HepG2 (cell line): Measurements from ENCODE around the gene COPS8. TPM values are rescaled to one million over a fixed set of nuclear protein-coding genes. Genes with fewer than 3 reads are reported as not detected.

ENCODE experiments used
- ATAC-seq: fragments of 200-7000 bp; cut with Tn5 transposase; 3 replicates; pipeline ENCODE4 v1.9.1; 2020; ENCODE audit warnings: mild to moderate bottlenecking, moderate library complexity
- BruUV-seq: library from RNA; stranded (reverse); fragments of 400-500 nt; replicated peaks from 2 replicates; lab custom pipeline; 2021; lab: Mats Ljungman, UMichigan
- CTCF ChIA-PET: fragments of 300-600 bp; formaldehyde crosslinking; extraction: SDS; loops from one replicate; lab custom pipeline; 2021; ENCODE audit warnings: low total read pairs, inconsistent platforms, low intra/inter-chr PET ratio; lab: Yijun Ruan, JAX
- POLR2A ChIA-PET: fragments of 350-600 bp; sonication (Branson Sonifier 250); formaldehyde crosslinking; loops from one replicate; lab custom pipeline; 2020; ENCODE audit warnings: antibody characterized with exemption, inconsistent platforms; lab: Yijun Ruan, JAX
- DNase-seq: peaks from one replicate; pipeline ENCODE4 v3.0.0-alpha.2; 2015; ENCODE audit warnings: low spot score
- FAIRE-seq: peaks from 3 replicates; lab custom pipeline; 2011; peaks lifted over from hg19 to GRCh38; lab: Jason Lieb, UNC
- H2AFZ ChIP-seq: one replicate; pipeline ENCODE4 v1.6.1; 2011; ENCODE audit warnings: low read length, inconsistent platforms
- H3K27ac ChIP-seq: fragments of 300-600 bp; 3 replicates; pipeline ENCODE4 v1.8.0; 2011; ENCODE audit warnings: mixed run types, mild to moderate bottlenecking, mixed read lengths, low read length, inconsistent platforms; ENCODE audit not compliant: insufficient read depth; ENCODE audit errors: extremely low read length
- H3K27me3 ChIP-seq, 2 experiments: fragments of 200-600 bp in 1 of 2; 2 replicates in 1 of 2; 3 replicates in 1 of 2; pipeline versions ENCODE4 v1.6.0 to v1.8.0; 2011; ENCODE audit warnings: low read length in 2 of 2, mild to moderate bottlenecking in 2 of 2, moderate library complexity in 2 of 2, inconsistent platforms in 1 of 2; ENCODE audit not compliant: insufficient read depth in 2 of 2, control insufficient read depth in 1 of 2
- H3K36me3 ChIP-seq, 2 experiments: fragments of 200-600 bp in 1 of 2; replicated peaks in 1 of 2; 2 replicates in 1 of 2; 3 replicates in 1 of 2; pipeline versions ENCODE4 v1.5.1 to v1.8.0; 2011; ENCODE audit warnings: low read length in 2 of 2, inconsistent platforms in 1 of 2; ENCODE audit not compliant: insufficient read depth in 2 of 2, control insufficient read depth in 1 of 2
- H3K4me1 ChIP-seq: 2 replicates; pipeline ENCODE4 v1.5.1; 2012; ENCODE audit warnings: low read length, inconsistent platforms; ENCODE audit not compliant: insufficient read depth
- H3K4me2 ChIP-seq: 2 replicates; pipeline ENCODE4 v1.6.0; 2011; ENCODE audit warnings: low read depth, low read length, inconsistent platforms
- H3K4me3 ChIP-seq, 3 experiments: fragments of 200-600 bp in 1 of 3; sonication (generic), shearing (Covaris generic) in 1 of 3; replicated peaks in 1 of 3; 2 replicates each; pipeline ENCODE4 v1.5.1; 2011 to 2016; ENCODE audit warnings: low read length in 3 of 3, inconsistent platforms in 2 of 3, low read depth in 2 of 3, mild to moderate bottlenecking in 2 of 3, control low read depth in 1 of 3, mixed read lengths in 1 of 3; ENCODE audit not compliant: insufficient read depth in 1 of 3
- H3K79me2 ChIP-seq: one replicate; pipeline ENCODE4 v1.6.1; 2011; ENCODE audit warnings: low read length, inconsistent platforms; ENCODE audit not compliant: insufficient read depth
- H3K9ac ChIP-seq: 2 replicates; pipeline ENCODE4 v1.6.0; 2011; ENCODE audit warnings: mild to moderate bottlenecking, low read depth, low read length, inconsistent platforms; ENCODE audit not compliant: insufficient read depth
- H3K9me3 ChIP-seq: 2 replicates; pipeline ENCODE4 v1.5.1; 2012; ENCODE audit warnings: mild to moderate bottlenecking, low read length
- H4K20me1 ChIP-seq: 2 replicates; pipeline ENCODE4 v1.6.0; 2011; ENCODE audit warnings: inconsistent platforms, mild to moderate bottlenecking, low read length, moderate library complexity; ENCODE audit not compliant: insufficient read depth
- ATF4 ChIP-seq, 2 experiments: fragments of 450-650 bp in 1 of 2; sonication (generic) in 1 of 2; formaldehyde crosslinking; IDR thresholded peaks; 2 replicates each; pipeline versions ENCODE4 v1.5.0 to v1.8.0; 2020 to 2022; ENCODE audit warnings: mild to moderate bottlenecking in 1 of 2, missing genetic modification reagents in 1 of 2
- CSRNP2 ChIP-seq: sonication (generic); formaldehyde crosslinking; conservative IDR thresholded peaks from 2 replicates; pipeline ENCODE4 v1.8.0; 2022; ENCODE audit warnings: low read depth, missing genetic modification reagents
- DR1 ChIP-seq: sonication (generic); formaldehyde crosslinking; IDR thresholded peaks from 2 replicates; pipeline ENCODE4 v1.8.0; 2021; ENCODE audit warnings: mild to moderate bottlenecking, missing genetic modification reagents, inconsistent platforms
- KLF9 ChIP-seq: IDR thresholded peaks from 2 replicates; pipeline ENCODE4 v1.6.1; 2016; ENCODE audit warnings: low read depth
- MAX ChIP-seq: IDR thresholded peaks from 2 replicates; pipeline ENCODE4 v1.6.1; 2012; ENCODE audit warnings: inconsistent platforms
- MEIS2 ChIP-seq: sonication (generic); formaldehyde crosslinking; IDR thresholded peaks from 2 replicates; pipeline ENCODE4 v1.9.0; 2021; ENCODE audit warnings: mild to moderate bottlenecking, missing genetic modification reagents
- MTA1 ChIP-seq: sonication (generic); formaldehyde crosslinking; IDR thresholded peaks from 2 replicates; pipeline ENCODE4 v1.4.0; 2020; ENCODE audit warnings: missing genetic modification reagents, mild to moderate bottlenecking, borderline replicate concordance
- MXD4 ChIP-seq: IDR thresholded peaks from 2 replicates; pipeline ENCODE4 v1.6.1; 2016; ENCODE audit warnings: mild to moderate bottlenecking, missing biosample characterization, missing genetic modification reagents
- NCOA1 ChIP-seq: sonication (generic); formaldehyde crosslinking; IDR thresholded peaks from 2 replicates; pipeline ENCODE4 v1.9.0; 2021; ENCODE audit warnings: missing genetic modification reagents
- SRY ChIP-seq: sonication (generic); formaldehyde crosslinking; IDR thresholded peaks from 2 replicates; pipeline ENCODE4 v1.8.0; 2022; ENCODE audit warnings: mild to moderate bottlenecking, missing genetic modification reagents
- STAT5B ChIP-seq: sonication (generic); formaldehyde crosslinking; IDR thresholded peaks from 2 replicates; pipeline ENCODE4 v1.4.0; 2020; ENCODE audit warnings: missing genetic modification reagents
- TFDP2 ChIP-seq: sonication (generic); formaldehyde crosslinking; IDR thresholded peaks from 2 replicates; pipeline ENCODE4 v1.4.0; 2020; ENCODE audit warnings: missing genetic modification reagents
- ZNF264 ChIP-seq: sonication (generic); formaldehyde crosslinking; IDR thresholded peaks from 2 replicates; pipeline ENCODE4 v1.4.0; 2020; ENCODE audit warnings: missing genetic modification reagents
- ZNF383 ChIP-seq: sonication (generic); formaldehyde crosslinking; IDR thresholded peaks from 2 replicates; pipeline ENCODE4 v1.4.0; 2020; ENCODE audit warnings: missing genetic modification reagents, mild to moderate bottlenecking, borderline replicate concordance
- ZNF414 ChIP-seq: sonication (generic); formaldehyde crosslinking; IDR thresholded peaks from 2 replicates; pipeline ENCODE4 v1.5.0; 2020; ENCODE audit warnings: missing genetic modification reagents
- ZNF678 ChIP-seq: sonication (generic); formaldehyde crosslinking; IDR thresholded peaks from 2 replicates; pipeline ENCODE4 v1.4.0; 2020; ENCODE audit warnings: mild to moderate bottlenecking, missing genetic modification reagents
- WGBS: methylation state at CpG from one replicate; pipeline ENCODE4 v1.1.6; 2017; ENCODE audit warnings: low lambda C conversion rate; 5-methylcytosine and 5-hydroxymethylcytosine counted together
- in situ Hi-C: cut with HindIII; loops from 2 replicates; pipeline ENCODE4 v1.10.0; 2017; ENCODE audit warnings: low pct_unique_long_range_greater_than_20kb; ENCODE audit not compliant: extremely low pct_ligation_motif_present
- intact Hi-C: fragments of 100-400 bp; cut with micrococcal nuclease; formaldehyde crosslinking; loops from one replicate; pipeline ENCODE4 v1.10.0; 2022; ENCODE audit not compliant: unreplicated experiment
- polyA plus RNA-seq, 8 experiments: library from polyadenylated mRNA; depleted of rRNA in 3 of 8; stranded (reverse) in 7 of 8; unstranded in 1 of 8; fragments of >200 nt; fragmentation: Illumina TruSeq in 4 of 8; extraction: Trizol in 4 of 8; gene quantifications; 2 replicates each; pipeline versions ENCODE4 v1.2.1 to v1.2.3, GENCODE V29; 2011 to 2016; ENCODE audit warnings: low read depth in 4 of 8, missing spikeins in 1 of 8, mixed read lengths in 1 of 8; ENCODE audit not compliant: insufficient read depth in 1 of 8
- total RNA-seq, 5 experiments: library from RNA; depleted of rRNA; stranded (reverse); fragments of >200 nt; fragmentation: Illumina TruSeq; extraction: Trizol; gene quantifications; 2 replicates each; pipeline ENCODE4 v1.2.3, GENCODE V29; 2016; ENCODE audit warnings: low read depth in 1 of 5
- TF ChIP-seq, protein P1 (sequence below): sonication (generic); formaldehyde crosslinking; conservative IDR thresholded peaks from 2 replicates; pipeline ENCODE4 v1.8.0; 2022; ENCODE audit warnings: mild to moderate bottlenecking, moderate library complexity, missing genetic modification reagents
- TF ChIP-seq, protein P2 (sequence below): sonication (generic); formaldehyde crosslinking; IDR thresholded peaks from 2 replicates; pipeline ENCODE4 v1.8.0; 2022; ENCODE audit warnings: missing genetic modification reagents, low read depth, mild to moderate bottlenecking, borderline replicate concordance

The COPS8 gene
- total and polyA plus RNA-seq, 2 of the 13 experiments (the other 11 are each of a cell fraction or from before 2014, with no cell fraction given), result 86.3 to 96.6 TPM

- Histone ChIP-seq H3K27me3 (no peaks in the 10 kb centered on the region), H3K9me3 (no peaks in the 10 kb centered on the region), H2AFZ (no peak overlapping the region), H3K4me3 (no peak overlapping the region), H3K27ac (no peak overlapping the region), H4K20me1 (no peaks in the 10 kb centered on the region; the same call in 1 of the 2 replicates), H3K9ac (no peak overlapping the region), H3K79me2 (no peaks in the 10 kb centered on the region), H3K4me1 (peaks cover 7% of the 10 kb centered on the region; the same call in 1 of the 2 replicates), H3K36me3 (no peaks in the 10 kb centered on the region), H3K4me2 (no peak overlapping the region)
- intact Hi-C loops (no loop called here), in situ Hi-C loops (no loop called here)
- ChIA-PET POLR2A (no interaction called here), CTCF (interaction anchor here (2.2 kb wide), 1 partner anchor 547 kb away, joined by 23 read pairs; no protein-coding TSS in a partner anchor)
- FAIRE-seq, result no peak
- BruUV-seq, result no TSS peak
- WGBS, result 86% methylated on average over 8 of the region's 8 CpGs
- DNase-seq, result no peak
- no peak for ATAC-seq
- TF ChIP-seq, protein P1, sequence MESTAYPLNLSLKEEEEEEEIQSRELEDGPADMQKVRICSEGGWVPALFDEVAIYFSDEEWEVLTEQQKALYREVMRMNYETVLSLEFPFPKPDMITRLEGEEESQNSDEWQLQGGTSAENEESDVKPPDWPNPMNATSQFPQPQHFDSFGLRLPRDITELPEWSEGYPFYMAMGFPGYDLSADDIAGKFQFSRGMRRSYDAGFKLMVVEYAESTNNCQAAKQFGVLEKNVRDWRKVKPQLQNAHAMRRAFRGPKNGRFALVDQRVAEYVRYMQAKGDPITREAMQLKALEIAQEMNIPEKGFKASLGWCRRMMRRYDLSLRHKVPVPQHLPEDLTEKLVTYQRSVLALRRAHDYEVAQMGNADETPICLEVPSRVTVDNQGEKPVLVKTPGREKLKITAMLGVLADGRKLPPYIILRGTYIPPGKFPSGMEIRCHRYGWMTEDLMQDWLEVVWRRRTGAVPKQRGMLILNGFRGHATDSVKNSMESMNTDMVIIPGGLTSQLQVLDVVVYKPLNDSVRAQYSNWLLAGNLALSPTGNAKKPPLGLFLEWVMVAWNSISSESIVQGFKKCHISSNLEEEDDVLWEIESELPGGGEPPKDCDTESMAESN (CRISPR knock-in tag), result no peak
- no peak for TF ChIP-seq SRY
- TF ChIP-seq MXD4, result no peak
- no peak for TF ChIP-seq TFDP2 (CRISPR knock-in tag)
- TF ChIP-seq KLF9 (CRISPR knock-in tag), result no peak
- TF ChIP-seq MTA1 (CRISPR knock-in tag), result no peak
- TF ChIP-seq STAT5B (CRISPR knock-in tag), result no peak
- no peak for TF ChIP-seq ZNF678 (CRISPR knock-in tag)
- TF ChIP-seq, protein P2, sequence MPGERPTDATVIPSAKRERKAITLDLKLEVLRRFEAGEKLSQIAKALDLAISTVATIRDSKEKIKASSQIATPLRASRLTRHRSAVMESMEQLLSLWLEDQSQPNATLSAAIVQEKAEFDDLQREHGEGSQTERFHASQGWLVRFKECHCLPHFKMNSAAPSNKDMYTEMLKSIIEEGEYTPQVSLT, result no peak
- no peak for TF ChIP-seq MEIS2
- TF ChIP-seq ATF4 (CRISPR knock-in tag; IDR thresholded peaks at IDR 0.05), result no peak
- TF ChIP-seq ZNF383 (CRISPR knock-in tag), result no peak
- TF ChIP-seq CSRNP2 (CRISPR knock-in tag), result no peak
- no peak for TF ChIP-seq NCOA1 (CRISPR knock-in tag)
- TF ChIP-seq ZNF264, result no peak
- TF ChIP-seq DR1 (CRISPR knock-in tag), result no peak
- TF ChIP-seq ZNF414 (CRISPR knock-in tag), result no peak
- no peak for TF ChIP-seq MAX
These were observed 26.4 kb upstream of the COPS8 start for GRCh38 chr2:237059155-237059875.
